HepG2 (cell line): Measurements from ENCODE around the gene SLC22A7. TPM values are rescaled to one million over a fixed set of nuclear protein-coding genes. Genes with fewer than 3 reads are reported as not detected.

Experiments
- AGO2 ChIP-seq: fragments of 200-400 bp; formaldehyde crosslinking; optimal IDR thresholded peaks from 2 replicates; pipeline ENCODE3; 2017; ENCODE audit warnings: mild to moderate bottlenecking, low read depth, low read length, moderate library complexity
- CC2D1A ChIP-seq: sonication (generic); formaldehyde crosslinking; IDR thresholded peaks from 2 replicates; pipeline ENCODE4 v1.8.1; 2023; ENCODE audit warnings: mild to moderate bottlenecking, missing genetic modification reagents
- GABPB1 ChIP-seq: IDR thresholded peaks from 2 replicates; pipeline ENCODE4 v1.6.1; 2016; ENCODE audit warnings: mild to moderate bottlenecking, missing genetic modification reagents, moderate library complexity, missing compliant biosample characterization
- ZFP1 ChIP-seq: IDR thresholded peaks from 2 replicates; pipeline ENCODE4 v1.6.1; 2016
- ZMYM4 ChIP-seq: sonication (generic); formaldehyde crosslinking; IDR thresholded peaks from 2 replicates; pipeline ENCODE4 v1.8.1; 2023; ENCODE audit warnings: mild to moderate bottlenecking, missing genetic modification reagents
- ZNF263 ChIP-seq: sonication (generic); formaldehyde crosslinking; IDR thresholded peaks from 2 replicates; pipeline ENCODE4 v1.4.0; 2020; ENCODE audit warnings: missing genetic modification reagents
- ZNF607 ChIP-seq: sonication (generic); formaldehyde crosslinking; IDR thresholded peaks from 2 replicates; pipeline ENCODE4 v1.5.1; 2020; ENCODE audit warnings: missing genetic modification reagents, mild to moderate bottlenecking, borderline replicate concordance
- ZNF768 ChIP-seq: sonication (generic); formaldehyde crosslinking; IDR thresholded peaks from 2 replicates; pipeline ENCODE4 v1.4.0; 2020; ENCODE audit warnings: missing genetic modification reagents
- polyA plus RNA-seq, 8 experiments: library from polyadenylated mRNA; depleted of rRNA in 3 of 8; stranded (reverse) in 7 of 8; unstranded in 1 of 8; fragments of >200 nt; fragmentation: Illumina TruSeq in 4 of 8; extraction: Trizol in 4 of 8; gene quantifications; 2 replicates each; pipeline versions ENCODE4 v1.2.1 to v1.2.3, GENCODE V29; 2011 to 2016; ENCODE audit warnings: low read depth in 4 of 8, missing spikeins in 1 of 8, mixed read lengths in 1 of 8; ENCODE audit not compliant: insufficient read depth in 1 of 8
- total RNA-seq, 5 experiments: library from RNA; depleted of rRNA; stranded (reverse); fragments of >200 nt; fragmentation: Illumina TruSeq; extraction: Trizol; gene quantifications; 2 replicates each; pipeline ENCODE4 v1.2.3, GENCODE V29; 2016; ENCODE audit warnings: low read depth in 1 of 5
- TF ChIP-seq, protein P1 (sequence below): sonication (generic); formaldehyde crosslinking; IDR thresholded peaks from 2 replicates; pipeline ENCODE4 v1.4.0; 2020; ENCODE audit warnings: mild to moderate bottlenecking, missing genetic modification reagents
- TF ChIP-seq, protein P2 (sequence below): sonication (generic); formaldehyde crosslinking; IDR thresholded peaks from 2 replicates; pipeline ENCODE4 v1.5.1; 2020; ENCODE audit warnings: mild to moderate bottlenecking, missing genetic modification reagents, borderline replicate concordance
- TF ChIP-seq, protein P3 (sequence below): IDR thresholded peaks from 2 replicates; pipeline ENCODE4 v1.6.1; 2016; ENCODE audit warnings: low read depth
- TF ChIP-seq, protein P4 (sequence below): sonication (generic); formaldehyde crosslinking; IDR thresholded peaks from 2 replicates; pipeline ENCODE4 v1.8.1; 2023; ENCODE audit warnings: mild to moderate bottlenecking, moderate library complexity, missing genetic modification reagents
- TF ChIP-seq, protein P5 (sequence below): sonication (generic); formaldehyde crosslinking; conservative IDR thresholded peaks from 2 replicates; pipeline ENCODE4 v1.8.1; 2023; ENCODE audit warnings: missing genetic modification reagents
- TF ChIP-seq, protein P6 (sequence below): IDR thresholded peaks from 2 replicates; pipeline ENCODE4 v1.4.0; 2020; ENCODE audit warnings: mild to moderate bottlenecking, missing genetic modification reagents
- TF ChIP-seq, protein P7 (sequence below): sonication (generic); formaldehyde crosslinking; IDR thresholded peaks from 2 replicates; pipeline ENCODE4 v1.4.0; 2020; ENCODE audit warnings: missing genetic modification reagents, mild to moderate bottlenecking, borderline replicate concordance

SLC22A7 gene
- total and polyA plus RNA-seq, 2 of the 13 experiments (the other 11 are each of a cell fraction or from before 2014, with no cell fraction given), result 5.3 to 22.6 TPM

DNA sequence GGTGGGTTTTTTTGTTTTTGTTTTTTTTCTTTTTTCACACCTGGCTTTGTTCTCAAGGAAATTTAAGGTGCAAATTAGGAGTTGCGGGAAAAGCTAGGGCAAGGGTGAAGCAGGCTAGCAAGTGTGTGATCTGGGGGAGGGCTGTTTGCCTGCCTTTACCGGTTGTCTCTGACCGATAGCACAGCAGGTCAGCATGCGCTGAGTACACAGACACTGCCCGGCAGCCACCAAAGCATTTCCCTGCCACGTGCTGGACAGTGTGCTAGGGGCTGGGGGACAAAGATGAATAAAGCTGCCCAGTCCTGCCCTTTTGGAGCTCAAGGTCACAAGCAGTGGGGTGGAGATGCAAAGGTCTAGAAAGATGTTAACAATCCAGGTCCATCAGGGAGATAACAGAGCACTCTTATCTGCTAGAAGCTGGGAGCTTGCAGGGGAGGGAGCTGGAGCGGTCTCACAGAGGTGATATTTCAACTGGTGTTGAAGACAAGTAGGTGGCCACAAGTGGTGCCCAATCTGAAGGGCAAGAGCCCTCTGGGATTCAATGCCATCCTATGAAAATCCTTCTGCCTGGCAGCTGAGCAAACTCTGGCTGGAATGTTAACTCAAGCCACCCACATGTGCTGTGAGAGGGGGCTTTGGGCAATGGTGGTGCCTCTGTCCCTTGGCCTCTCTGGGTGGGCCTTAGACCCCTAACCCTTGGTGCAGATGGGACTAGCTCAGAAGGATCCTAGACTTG lies 30.3 kb upstream of the SLC22A7 start (continued):
- TF ChIP-seq, protein P1, sequence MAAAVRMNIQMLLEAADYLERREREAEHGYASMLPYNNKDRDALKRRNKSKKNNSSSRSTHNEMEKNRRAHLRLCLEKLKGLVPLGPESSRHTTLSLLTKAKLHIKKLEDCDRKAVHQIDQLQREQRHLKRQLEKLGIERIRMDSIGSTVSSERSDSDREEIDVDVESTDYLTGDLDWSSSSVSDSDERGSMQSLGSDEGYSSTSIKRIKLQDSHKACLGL (CRISPR knock-in tag), result peak; percentile 95
- TF ChIP-seq ZFP1 (CRISPR knock-in tag) (peak; percentile 98), ZMYM4 (CRISPR knock-in tag) (peak; percentile 96), ZNF263 (CRISPR knock-in tag) (peak; percentile 79), CC2D1A (CRISPR knock-in tag) (0 out of 2 replicates have a peak, but pooled peaks have one; percentile 84), ZNF768 (CRISPR knock-in tag) (peak; percentile 91), ZNF607 (peak; percentile 99), GABPB1 (peak; percentile 83), AGO2 (no peak)
- TF ChIP-seq, protein P2, sequence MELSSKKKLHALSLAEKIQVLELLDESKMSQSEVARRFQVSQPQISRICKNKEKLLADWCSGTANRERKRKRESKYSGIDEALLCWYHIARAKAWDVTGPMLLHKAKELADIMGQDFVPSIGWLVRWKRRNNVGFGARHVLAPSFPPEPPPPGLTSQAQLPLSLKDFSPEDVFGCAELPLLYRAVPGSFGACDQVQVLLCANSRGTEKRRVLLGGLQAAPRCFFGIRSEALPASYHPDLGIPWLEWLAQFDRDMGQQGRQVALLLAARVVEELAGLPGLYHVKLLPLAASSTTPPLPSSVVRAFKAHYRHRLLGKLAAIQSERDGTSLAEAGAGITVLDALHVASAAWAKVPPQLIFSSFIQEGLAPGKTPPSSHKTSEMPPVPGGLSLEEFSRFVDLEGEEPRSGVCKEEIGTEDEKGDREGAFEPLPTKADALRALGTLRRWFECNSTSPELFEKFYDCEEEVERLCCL (CRISPR knock-in tag), result peak; percentile 96
- TF ChIP-seq, protein P3, sequence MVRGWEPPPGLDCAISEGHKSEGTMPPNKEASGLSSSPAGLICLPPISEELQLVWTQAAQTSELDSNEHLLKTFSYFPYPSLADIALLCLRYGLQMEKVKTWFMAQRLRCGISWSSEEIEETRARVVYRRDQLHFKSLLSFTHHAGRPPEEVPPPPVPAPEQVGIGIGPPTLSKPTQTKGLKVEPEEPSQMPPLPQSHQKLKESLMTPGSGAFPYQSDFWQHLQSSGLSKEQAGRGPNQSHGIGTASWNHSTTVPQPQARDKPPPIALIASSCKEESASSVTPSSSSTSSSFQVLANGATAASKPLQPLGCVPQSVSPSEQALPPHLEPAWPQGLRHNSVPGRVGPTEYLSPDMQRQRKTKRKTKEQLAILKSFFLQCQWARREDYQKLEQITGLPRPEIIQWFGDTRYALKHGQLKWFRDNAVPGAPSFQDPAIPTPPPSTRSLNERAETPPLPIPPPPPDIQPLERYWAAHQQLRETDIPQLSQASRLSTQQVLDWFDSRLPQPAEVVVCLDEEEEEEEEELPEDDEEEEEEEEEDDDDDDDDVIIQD (CRISPR knock-in tag), result peak; percentile 97
- TF ChIP-seq, protein P4, sequence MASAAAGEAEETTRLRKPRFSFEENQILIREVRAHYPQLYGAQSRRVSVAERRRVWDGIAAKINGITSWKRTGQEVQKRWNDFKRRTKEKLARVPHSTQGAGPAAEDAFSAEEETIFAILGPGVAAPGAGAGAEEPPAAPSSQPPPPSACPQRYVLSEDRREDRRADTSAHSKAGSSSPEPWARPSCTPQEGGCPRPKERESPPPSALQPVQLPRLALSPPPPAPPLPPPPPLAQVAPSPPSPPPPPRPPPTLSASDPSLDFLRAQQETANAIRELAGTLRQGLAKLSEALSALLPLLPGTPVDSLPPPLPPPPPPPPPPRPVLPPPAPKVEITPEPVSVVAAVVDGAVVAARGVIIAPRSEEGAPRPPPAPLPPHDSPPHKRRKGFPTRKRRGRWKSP (CRISPR knock-in tag), result peak; percentile 99
- TF ChIP-seq, protein P5, sequence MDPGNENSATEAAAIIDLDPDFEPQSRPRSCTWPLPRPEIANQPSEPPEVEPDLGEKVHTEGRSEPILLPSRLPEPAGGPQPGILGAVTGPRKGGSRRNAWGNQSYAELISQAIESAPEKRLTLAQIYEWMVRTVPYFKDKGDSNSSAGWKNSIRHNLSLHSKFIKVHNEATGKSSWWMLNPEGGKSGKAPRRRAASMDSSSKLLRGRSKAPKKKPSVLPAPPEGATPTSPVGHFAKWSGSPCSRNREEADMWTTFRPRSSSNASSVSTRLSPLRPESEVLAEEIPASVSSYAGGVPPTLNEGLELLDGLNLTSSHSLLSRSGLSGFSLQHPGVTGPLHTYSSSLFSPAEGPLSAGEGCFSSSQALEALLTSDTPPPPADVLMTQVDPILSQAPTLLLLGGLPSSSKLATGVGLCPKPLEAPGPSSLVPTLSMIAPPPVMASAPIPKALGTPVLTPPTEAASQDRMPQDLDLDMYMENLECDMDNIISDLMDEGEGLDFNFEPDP (CRISPR knock-in tag), result 0 out of 2 replicates have a peak, but pooled peaks have one; percentile 27
- TF ChIP-seq, protein P6, sequence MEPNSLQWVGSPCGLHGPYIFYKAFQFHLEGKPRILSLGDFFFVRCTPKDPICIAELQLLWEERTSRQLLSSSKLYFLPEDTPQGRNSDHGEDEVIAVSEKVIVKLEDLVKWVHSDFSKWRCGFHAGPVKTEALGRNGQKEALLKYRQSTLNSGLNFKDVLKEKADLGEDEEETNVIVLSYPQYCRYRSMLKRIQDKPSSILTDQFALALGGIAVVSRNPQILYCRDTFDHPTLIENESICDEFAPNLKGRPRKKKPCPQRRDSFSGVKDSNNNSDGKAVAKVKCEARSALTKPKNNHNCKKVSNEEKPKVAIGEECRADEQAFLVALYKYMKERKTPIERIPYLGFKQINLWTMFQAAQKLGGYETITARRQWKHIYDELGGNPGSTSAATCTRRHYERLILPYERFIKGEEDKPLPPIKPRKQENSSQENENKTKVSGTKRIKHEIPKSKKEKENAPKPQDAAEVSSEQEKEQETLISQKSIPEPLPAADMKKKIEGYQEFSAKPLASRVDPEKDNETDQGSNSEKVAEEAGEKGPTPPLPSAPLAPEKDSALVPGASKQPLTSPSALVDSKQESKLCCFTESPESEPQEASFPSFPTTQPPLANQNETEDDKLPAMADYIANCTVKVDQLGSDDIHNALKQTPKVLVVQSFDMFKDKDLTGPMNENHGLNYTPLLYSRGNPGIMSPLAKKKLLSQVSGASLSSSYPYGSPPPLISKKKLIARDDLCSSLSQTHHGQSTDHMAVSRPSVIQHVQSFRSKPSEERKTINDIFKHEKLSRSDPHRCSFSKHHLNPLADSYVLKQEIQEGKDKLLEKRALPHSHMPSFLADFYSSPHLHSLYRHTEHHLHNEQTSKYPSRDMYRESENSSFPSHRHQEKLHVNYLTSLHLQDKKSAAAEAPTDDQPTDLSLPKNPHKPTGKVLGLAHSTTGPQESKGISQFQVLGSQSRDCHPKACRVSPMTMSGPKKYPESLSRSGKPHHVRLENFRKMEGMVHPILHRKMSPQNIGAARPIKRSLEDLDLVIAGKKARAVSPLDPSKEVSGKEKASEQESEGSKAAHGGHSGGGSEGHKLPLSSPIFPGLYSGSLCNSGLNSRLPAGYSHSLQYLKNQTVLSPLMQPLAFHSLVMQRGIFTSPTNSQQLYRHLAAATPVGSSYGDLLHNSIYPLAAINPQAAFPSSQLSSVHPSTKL (CRISPR knock-in tag), result peak; percentile 100
- TF ChIP-seq, protein P7, sequence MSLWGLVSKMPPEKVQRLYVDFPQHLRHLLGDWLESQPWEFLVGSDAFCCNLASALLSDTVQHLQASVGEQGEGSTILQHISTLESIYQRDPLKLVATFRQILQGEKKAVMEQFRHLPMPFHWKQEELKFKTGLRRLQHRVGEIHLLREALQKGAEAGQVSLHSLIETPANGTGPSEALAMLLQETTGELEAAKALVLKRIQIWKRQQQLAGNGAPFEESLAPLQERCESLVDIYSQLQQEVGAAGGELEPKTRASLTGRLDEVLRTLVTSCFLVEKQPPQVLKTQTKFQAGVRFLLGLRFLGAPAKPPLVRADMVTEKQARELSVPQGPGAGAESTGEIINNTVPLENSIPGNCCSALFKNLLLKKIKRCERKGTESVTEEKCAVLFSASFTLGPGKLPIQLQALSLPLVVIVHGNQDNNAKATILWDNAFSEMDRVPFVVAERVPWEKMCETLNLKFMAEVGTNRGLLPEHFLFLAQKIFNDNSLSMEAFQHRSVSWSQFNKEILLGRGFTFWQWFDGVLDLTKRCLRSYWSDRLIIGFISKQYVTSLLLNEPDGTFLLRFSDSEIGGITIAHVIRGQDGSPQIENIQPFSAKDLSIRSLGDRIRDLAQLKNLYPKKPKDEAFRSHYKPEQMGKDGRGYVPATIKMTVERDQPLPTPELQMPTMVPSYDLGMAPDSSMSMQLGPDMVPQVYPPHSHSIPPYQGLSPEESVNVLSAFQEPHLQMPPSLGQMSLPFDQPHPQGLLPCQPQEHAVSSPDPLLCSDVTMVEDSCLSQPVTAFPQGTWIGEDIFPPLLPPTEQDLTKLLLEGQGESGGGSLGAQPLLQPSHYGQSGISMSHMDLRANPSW (CRISPR knock-in tag), result peak; percentile 100
